Endothelial cell of umbilical vein (primary cell): ENCODE results near the gene BCL7A. TPM values are rescaled to one million over a fixed set of nuclear protein-coding genes. Genes with fewer than 3 reads are reported as not detected.

Experiments
- BruUV-seq: library from RNA; stranded (reverse); fragments of 400-500 nt; replicated peaks from 2 replicates; lab custom pipeline; 2021; lab: Mats Ljungman, UMichigan
- CTCF ChIA-PET: fragments of 300-600, 350-600 bp; sonication (Branson Sonifier 250); formaldehyde crosslinking; loops from one replicate; lab custom pipeline; 2021; ENCODE audit warnings: antibody characterized with exemption, inconsistent platforms; lab: Charles Lee
- POLR2A ChIA-PET: fragments of 300-600, 350-600 bp; sonication (Branson Sonifier 250); formaldehyde crosslinking; loops from one replicate; lab custom pipeline; 2021; ENCODE audit warnings: antibody characterized with exemption, inconsistent platforms; lab: Charles Lee
- DNase-seq: peaks from one replicate; pipeline ENCODE4 v3.0.0-alpha.2; 2011; ENCODE audit warnings: low read depth, low spot score
- FAIRE-seq: peaks from 2 replicates; lab custom pipeline; 2011; peaks lifted over from hg19 to GRCh38; lab: Jason Lieb, UNC
- H2AFZ ChIP-seq: 2 replicates; pipeline ENCODE4 v1.6.0; 2012; ENCODE audit warnings: low read depth, low read length, control low read depth, inconsistent platforms
- H3K27ac ChIP-seq: 2 replicates; pipeline ENCODE4 v1.5.1; 2011; ENCODE audit warnings: low read depth, mild to moderate bottlenecking, control low read depth, low read length, moderate library complexity; ENCODE audit not compliant: insufficient read depth
- H3K27me3 ChIP-seq, 2 experiments: 2 replicates each; pipeline versions ENCODE4 v1.6.0 to v1.6.1; 2011; ENCODE audit warnings: low read length in 2 of 2, mixed read lengths in 1 of 2; ENCODE audit not compliant: control insufficient read depth in 2 of 2, insufficient read depth in 2 of 2
- H3K36me3 ChIP-seq, 2 experiments: 2 replicates in 1 of 2; 3 replicates in 1 of 2; pipeline ENCODE4 v1.5.1; 2011; ENCODE audit warnings: low read length in 2 of 2, mild to moderate bottlenecking in 1 of 2, moderate library complexity in 1 of 2; ENCODE audit not compliant: control insufficient read depth in 2 of 2, insufficient read depth in 2 of 2; ENCODE audit errors: extremely low read depth in 1 of 2
- H3K4me1 ChIP-seq: 3 replicates; pipeline ENCODE4 v1.5.1; 2011; ENCODE audit warnings: mild to moderate bottlenecking, low read length; ENCODE audit not compliant: control insufficient read depth, insufficient read depth; ENCODE audit errors: extremely low read depth
- H3K4me2 ChIP-seq: 2 replicates; pipeline ENCODE4 v1.6.1; 2011; ENCODE audit warnings: low read length, control low read depth, mixed read lengths; ENCODE audit not compliant: insufficient read depth
- H3K4me3 ChIP-seq, 3 experiments: fragments of 200-600 bp in 1 of 3; sonication (generic), shearing (Covaris generic) in 1 of 3; replicated peaks in 1 of 3; 2 replicates each; pipeline ENCODE4 v1.5.1; 2011 to 2016; ENCODE audit warnings: control low read depth in 3 of 3, low read length in 3 of 3, mild to moderate bottlenecking in 2 of 3, inconsistent platforms in 1 of 3, low read depth in 1 of 3, moderate library complexity in 1 of 3; ENCODE audit not compliant: insufficient read depth in 1 of 3
- H3K79me2 ChIP-seq: 2 replicates; pipeline ENCODE4 v1.6.0; 2012; ENCODE audit warnings: low read length, inconsistent platforms; ENCODE audit not compliant: control insufficient read depth, insufficient read depth
- H3K9ac ChIP-seq: replicated peaks from 2 replicates; pipeline ENCODE3; 2011; ENCODE audit warnings: low read length, control low read depth; ENCODE audit not compliant: insufficient read depth; ENCODE audit errors: extremely low read depth
- H3K9me1 ChIP-seq: replicated peaks from 3 replicates; pipeline ENCODE4 v1.6.0; 2011; ENCODE audit warnings: mild to moderate bottlenecking, low read length; ENCODE audit not compliant: control insufficient read depth, insufficient read depth; ENCODE audit errors: extremely low read depth
- H3K9me3 ChIP-seq: replicated peaks from 2 replicates; pipeline ENCODE4 v1.5.1; 2012; ENCODE audit warnings: low read length, inconsistent platforms; ENCODE audit not compliant: control insufficient read depth, insufficient read depth
- H4K20me1 ChIP-seq: replicated peaks from 2 replicates; pipeline ENCODE3; 2011; ENCODE audit warnings: mild to moderate bottlenecking, low read length; ENCODE audit not compliant: control insufficient read depth, insufficient read depth; ENCODE audit errors: extremely low read depth
- EZH2 ChIP-seq: IDR thresholded peaks from 2 replicates; pipeline ENCODE4 v1.6.1; 2012; ENCODE audit warnings: borderline replicate concordance, low read depth, mild to moderate bottlenecking, moderate library complexity, low read length, inconsistent platforms; ENCODE audit not compliant: severe bottlenecking
- FOS ChIP-seq: IDR thresholded peaks from 2 replicates; pipeline ENCODE4 v1.6.1; 2011; ENCODE audit warnings: mild to moderate bottlenecking, low read length, moderate library complexity, borderline replicate concordance; ENCODE audit not compliant: insufficient read depth
- GATA2 ChIP-seq: IDR thresholded peaks from 2 replicates; pipeline ENCODE4 v1.7.0; 2011; ENCODE audit warnings: low read depth, mild to moderate bottlenecking, moderate library complexity, mixed read lengths, low read length; ENCODE audit not compliant: insufficient read length, insufficient read depth
- JUN ChIP-seq: IDR thresholded peaks from 2 replicates; pipeline ENCODE4 v1.6.1; 2011; ENCODE audit warnings: borderline replicate concordance, low read depth; ENCODE audit not compliant: insufficient read length, insufficient read depth
- MAX ChIP-seq: IDR thresholded peaks from 2 replicates; pipeline ENCODE4 v1.6.1; 2011; ENCODE audit not compliant: insufficient read depth, insufficient read length
- MYC ChIP-seq: IDR thresholded peaks from one replicate; pipeline ENCODE4 v1.6.1; 2011; ENCODE audit warnings: mild to moderate bottlenecking, low read depth, low read length
- POLR2A ChIP-seq: IDR thresholded peaks from 2 replicates; pipeline ENCODE4 v1.6.1; 2012; ENCODE audit warnings: low read depth, mild to moderate bottlenecking, control low read depth, low read length
- POLR2AphosphoS5 ChIP-seq: IDR thresholded peaks from 2 replicates; pipeline ENCODE4 v1.6.1; 2012; ENCODE audit warnings: low read depth, mild to moderate bottlenecking, control low read depth, low read length, moderate library complexity; ENCODE audit not compliant: insufficient read depth
- dilution Hi-C: fragments of 300-500 bp; cut with MboI; formaldehyde crosslinking; loops from one replicate; pipeline ENCODE4 v1.15.0; 2019; ENCODE audit warnings: low sequenced_read_pairs; ENCODE audit not compliant: extremely low pct_ligation_motif_present
- intact Hi-C: fragments of 100-400 bp; cut with micrococcal nuclease; formaldehyde crosslinking; loops from one replicate; pipeline ENCODE4 v1.10.0; 2022
- polyA plus RNA-seq, 4 experiments: library from polyadenylated mRNA; depleted of rRNA in 3 of 4; stranded (reverse) in 3 of 4; unstranded in 1 of 4; fragments of >200 nt; gene quantifications; 2 replicates each; pipeline versions ENCODE4 v1.2.1 to v1.2.3, GENCODE V29; 2011 to 2012; ENCODE audit warnings: missing spikeins in 1 of 4
- total RNA-seq: library from RNA; stranded (reverse); gene quantifications from 2 replicates; pipeline ENCODE4 v1.2.3, GENCODE V29; 2021
- TF ChIP-seq, protein P1 (sequence below), 2 donors: IDR thresholded peaks; 1 replicate in 1 of 2; 2 replicates in 1 of 2; pipeline ENCODE4 v1.5.1; 2011; ENCODE audit warnings: low read length in 2 of 2, mild to moderate bottlenecking in 2 of 2, moderate library complexity in 2 of 2, control low read depth in 1 of 2, inconsistent platforms in 1 of 2, low read depth in 1 of 2; ENCODE audit not compliant: insufficient read depth in 1 of 2; ENCODE audit errors: extremely low read depth in 1 of 2

The BCL7A gene
- total and polyA plus RNA-seq, 2 donors (not counting 3 experiments of a cell fraction or from before 2014, with no cell fraction given) = 9.7 to 11.1 TPM

DNA sequence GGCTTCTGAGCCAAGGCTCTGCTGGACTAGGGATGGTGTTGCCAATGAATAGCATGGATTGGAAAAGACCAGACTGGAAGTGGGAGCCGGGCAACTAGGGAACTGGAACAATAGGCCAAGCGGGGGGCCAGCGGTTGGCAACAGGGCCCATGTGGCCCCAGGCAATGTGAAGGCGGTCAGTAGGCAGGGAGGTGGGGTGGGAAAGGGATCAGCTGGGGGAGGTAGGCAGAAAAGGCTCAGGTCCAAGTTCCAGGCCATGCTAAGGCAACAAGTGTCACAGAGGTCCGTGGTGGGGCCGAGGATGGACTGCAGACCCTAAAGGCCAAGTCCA, 42.0 kb downstream of the BCL7A start:
- Histone ChIP-seq H3K36me3 (no peaks in the 10 kb centered on the region), H3K9me1 (no peaks in the 10 kb centered on the region), H3K4me1 (peaks cover 37% of the 10 kb centered on the region), H3K4me3 (no peak overlapping the region), H3K4me2 (peak overlapping the region; percentile 38), H3K27ac (peak overlapping the region; percentile 60), H3K79me2 (no peaks in the 10 kb centered on the region), H3K9ac (peak overlapping the region; percentile 47), H3K9me3 (no peaks in the 10 kb centered on the region), H3K27me3 (no peaks in the 10 kb centered on the region), H4K20me1 (no peaks in the 10 kb centered on the region), H2AFZ (peak overlapping the region; percentile 33)
- no peak for TF ChIP-seq POLR2A
- no peak for TF ChIP-seq MAX
- TF ChIP-seq JUN = no peak
- TF ChIP-seq, protein P1, sequence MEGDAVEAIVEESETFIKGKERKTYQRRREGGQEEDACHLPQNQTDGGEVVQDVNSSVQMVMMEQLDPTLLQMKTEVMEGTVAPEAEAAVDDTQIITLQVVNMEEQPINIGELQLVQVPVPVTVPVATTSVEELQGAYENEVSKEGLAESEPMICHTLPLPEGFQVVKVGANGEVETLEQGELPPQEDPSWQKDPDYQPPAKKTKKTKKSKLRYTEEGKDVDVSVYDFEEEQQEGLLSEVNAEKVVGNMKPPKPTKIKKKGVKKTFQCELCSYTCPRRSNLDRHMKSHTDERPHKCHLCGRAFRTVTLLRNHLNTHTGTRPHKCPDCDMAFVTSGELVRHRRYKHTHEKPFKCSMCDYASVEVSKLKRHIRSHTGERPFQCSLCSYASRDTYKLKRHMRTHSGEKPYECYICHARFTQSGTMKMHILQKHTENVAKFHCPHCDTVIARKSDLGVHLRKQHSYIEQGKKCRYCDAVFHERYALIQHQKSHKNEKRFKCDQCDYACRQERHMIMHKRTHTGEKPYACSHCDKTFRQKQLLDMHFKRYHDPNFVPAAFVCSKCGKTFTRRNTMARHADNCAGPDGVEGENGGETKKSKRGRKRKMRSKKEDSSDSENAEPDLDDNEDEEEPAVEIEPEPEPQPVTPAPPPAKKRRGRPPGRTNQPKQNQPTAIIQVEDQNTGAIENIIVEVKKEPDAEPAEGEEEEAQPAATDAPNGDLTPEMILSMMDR (IDR thresholded peaks at IDR 0.05; ENCODE audit: extremely low read depth in 1 of 2, insufficient read depth in 1 of 2, low read depth in 1 of 2, low read length in 2 of 2) = no peak
- TF ChIP-seq GATA2 = no peak
- TF ChIP-seq POLR2AphosphoS5 = no peak
- no peak for TF ChIP-seq FOS
- no peak for TF ChIP-seq EZH2
- no peak for TF ChIP-seq MYC
- CTCF ChIA-PET = interaction anchor here (0.8 to 4.6 kb wide), 13 partner anchors 9 to 145 kb away, joined by 3 to 40 read pairs (median 7); partner anchors contain the start of gene CFAP251
- intact Hi-C loops (loop anchor here (1.0 to 5.0 kb wide), 2 partner anchors 15 to 44 kb away; partner anchors contain the start of gene MLXIP), dilution Hi-C loops (no loop called here)
- DNase-seq (no peak), FAIRE-seq (no peak)
- POLR2A ChIA-PET = interaction anchor here (0.5 to 1.2 kb wide), 3 partner anchors 17 to 58 kb away, joined by 3 to 12 read pairs (median 4); no protein-coding TSS in a partner anchor
- BruUV-seq = no TSS peak
